Stimulated activated memory B cell treated with anti-CD40 and anti-IgM and Interleukin-4, amounts not matched to agents 10 μg/mL and 1 μg/mL and 100 μg/mL, for 72 hours (primary cell): ENCODE data around the gene DYNLRB2.

Experiments used
- ATAC-seq: fragments of 150-1000 bp; cut with Tn5 transposase; 2 replicates; pipeline ENCODE4 v1.10.0; 2021
- H3K27ac Mint-ChIP-seq: one replicate; pipeline ENCODE4 v1.8.0; 2022; ENCODE audit warnings: mild to moderate bottlenecking, mixed read lengths
- H3K27me3 Mint-ChIP-seq: one replicate; pipeline ENCODE4 v1.8.0; 2022; ENCODE audit warnings: mixed read lengths
- H3K36me3 Mint-ChIP-seq: one replicate; pipeline ENCODE4 v1.8.0; 2022; ENCODE audit warnings: mixed read lengths
- H3K4me1 Mint-ChIP-seq: one replicate; pipeline ENCODE4 v1.8.0; 2022; ENCODE audit warnings: mixed read lengths
- H3K4me3 Mint-ChIP-seq: one replicate; pipeline ENCODE4 v1.8.0; 2022; ENCODE audit warnings: mild to moderate bottlenecking, moderate library complexity, mixed read lengths
- H3K9me3 Mint-ChIP-seq: one replicate; pipeline ENCODE4 v1.8.0; 2022; ENCODE audit warnings: mixed read lengths

The DYNLRB2 gene

GRCh38 chr16:80530479-80530878 is 10.3 kb upstream of the DYNLRB2 start:
- no peak overlapping the region for H3K4me3 Mint-ChIP-seq
- H3K9me3 Mint-ChIP-seq = peaks cover 4% of the 10 kb centered on the region
- no peak for ATAC-seq
- H3K27me3 Mint-ChIP-seq = peaks cover 11% of the 10 kb centered on the region
- no peaks in the 10 kb centered on the region for H3K4me1 Mint-ChIP-seq
- H3K27ac Mint-ChIP-seq = no peak overlapping the region
- H3K36me3 Mint-ChIP-seq = no peaks in the 10 kb centered on the region

GRCh38 chr16:80536238-80536637 is 4.6 kb upstream of the DYNLRB2 start:
- ATAC-seq = no peak
- H3K27me3 Mint-ChIP-seq = peaks cover 24% of the 10 kb centered on the region
- H3K9me3 Mint-ChIP-seq = peaks cover 4% of the 10 kb centered on the region
- H3K27ac Mint-ChIP-seq = no peak overlapping the region
- H3K4me3 Mint-ChIP-seq = no peak overlapping the region
- H3K36me3 Mint-ChIP-seq = no peaks in the 10 kb centered on the region
- peaks cover 15% of the 10 kb centered on the region for H3K4me1 Mint-ChIP-seq

GRCh38 chr16:80541306-80541694 is 507 bp downstream of the DYNLRB2 start:
- peak overlapping the region; percentile 91 for H3K27ac Mint-ChIP-seq
- peak overlapping the region; percentile 95 for H3K4me3 Mint-ChIP-seq
- peaks cover 13% of the 10 kb centered on the region for H3K27me3 Mint-ChIP-seq
- H3K36me3 Mint-ChIP-seq = no peaks in the 10 kb centered on the region
- H3K9me3 Mint-ChIP-seq = no peaks in the 10 kb centered on the region
- peaks cover 20% of the 10 kb centered on the region for H3K4me1 Mint-ChIP-seq
- ATAC-seq = no peak

GRCh38 chr16:80543162-80543561 is 2.4 kb downstream of the DYNLRB2 start:
- Mint-ChIP-seq H3K9me3 (no peaks in the 10 kb centered on the region), H3K4me3 (no peak overlapping the region), H3K36me3 (no peaks in the 10 kb centered on the region), H3K4me1 (peaks cover 20% of the 10 kb centered on the region), H3K27me3 (no peaks in the 10 kb centered on the region), H3K27ac (no peak overlapping the region)
- ATAC-seq = no peak

- no peak for ATAC-seq
- no peak overlapping the region for H3K4me3 Mint-ChIP-seq
- no peak overlapping the region for H3K27ac Mint-ChIP-seq
- peaks cover 20% of the 10 kb centered on the region for H3K4me1 Mint-ChIP-seq
- H3K27me3 Mint-ChIP-seq = no peaks in the 10 kb centered on the region
- no peaks in the 10 kb centered on the region for H3K9me3 Mint-ChIP-seq
- H3K36me3 Mint-ChIP-seq = no peaks in the 10 kb centered on the region
These were observed 3.5 kb downstream of the DYNLRB2 start for GRCh38 chr16:80544326-80544725.

GRCh38 chr16:80546249-80546648 is 5.5 kb downstream of the DYNLRB2 start:
- ATAC-seq = no peak
- H3K27ac Mint-ChIP-seq = no peak overlapping the region
- H3K4me1 Mint-ChIP-seq = peaks cover 5% of the 10 kb centered on the region
- H3K36me3 Mint-ChIP-seq = no peaks in the 10 kb centered on the region
- H3K9me3 Mint-ChIP-seq = no peaks in the 10 kb centered on the region
- H3K27me3 Mint-ChIP-seq = no peaks in the 10 kb centered on the region
- no peak overlapping the region for H3K4me3 Mint-ChIP-seq

GRCh38 chr16:80547145-80547544 is 6.4 kb downstream of the DYNLRB2 start:
- no peaks in the 10 kb centered on the region for H3K4me1 Mint-ChIP-seq
- no peak for ATAC-seq
- no peaks in the 10 kb centered on the region for H3K27me3 Mint-ChIP-seq
- no peak overlapping the region for H3K4me3 Mint-ChIP-seq
- H3K27ac Mint-ChIP-seq = no peak overlapping the region
- H3K9me3 Mint-ChIP-seq = no peaks in the 10 kb centered on the region
- no peaks in the 10 kb centered on the region for H3K36me3 Mint-ChIP-seq

- no peaks in the 10 kb centered on the region for H3K9me3 Mint-ChIP-seq
- no peaks in the 10 kb centered on the region for H3K27me3 Mint-ChIP-seq
- no peaks in the 10 kb centered on the region for H3K4me1 Mint-ChIP-seq
- H3K27ac Mint-ChIP-seq = no peak overlapping the region
- ATAC-seq = no peak
- H3K36me3 Mint-ChIP-seq = no peaks in the 10 kb centered on the region
- no peak overlapping the region for H3K4me3 Mint-ChIP-seq
These were observed 11.5 kb downstream of the DYNLRB2 start for GRCh38 chr16:80552277-80552676.

- Mint-ChIP-seq H3K4me1 (no peaks in the 10 kb centered on the region), H3K27ac (no peak overlapping the region), H3K4me3 (no peak overlapping the region), H3K27me3 (no peaks in the 10 kb centered on the region), H3K9me3 (no peaks in the 10 kb centered on the region), H3K36me3 (no peaks in the 10 kb centered on the region)
- ATAC-seq = no peak
These were observed 13.2 kb downstream of the DYNLRB2 start for GRCh38 chr16:80554033-80554432.

- Mint-ChIP-seq H3K4me3 (no peak overlapping the region), H3K36me3 (no peaks in the 10 kb centered on the region), H3K4me1 (no peaks in the 10 kb centered on the region), H3K27ac (no peak overlapping the region), H3K27me3 (no peaks in the 10 kb centered on the region), H3K9me3 (no peaks in the 10 kb centered on the region)
- ATAC-seq = no peak
These were observed 15.7 kb downstream of the DYNLRB2 start for GRCh38 chr16:80556481-80556880.

- Mint-ChIP-seq H3K36me3 (no peaks in the 10 kb centered on the region), H3K4me1 (no peaks in the 10 kb centered on the region), H3K27ac (no peak overlapping the region), H3K9me3 (no peaks in the 10 kb centered on the region), H3K4me3 (no peak overlapping the region), H3K27me3 (no peaks in the 10 kb centered on the region)
- no peak for ATAC-seq
These were observed 16.2 kb downstream of the DYNLRB2 start for GRCh38 chr16:80557037-80557436.

- Mint-ChIP-seq H3K27ac (no peak overlapping the region), H3K27me3 (no peaks in the 10 kb centered on the region), H3K4me3 (no peak overlapping the region), H3K9me3 (no peaks in the 10 kb centered on the region), H3K36me3 (no peaks in the 10 kb centered on the region), H3K4me1 (no peaks in the 10 kb centered on the region)
- ATAC-seq = no peak
These were observed 18.6 kb downstream of the DYNLRB2 start for GRCh38 chr16:80559369-80559768.

GRCh38 chr16:80563066-80563465 is 22.3 kb downstream of the DYNLRB2 start:
- no peaks in the 10 kb centered on the region for H3K9me3 Mint-ChIP-seq
- no peaks in the 10 kb centered on the region for H3K4me1 Mint-ChIP-seq
- no peak for ATAC-seq
- no peak overlapping the region for H3K27ac Mint-ChIP-seq
- H3K27me3 Mint-ChIP-seq = no peaks in the 10 kb centered on the region
- no peaks in the 10 kb centered on the region for H3K36me3 Mint-ChIP-seq
- H3K4me3 Mint-ChIP-seq = no peak overlapping the region

GRCh38 chr16:80564394-80564793 is 23.6 kb downstream of the DYNLRB2 start:
- H3K4me1 Mint-ChIP-seq = no peaks in the 10 kb centered on the region
- no peak overlapping the region for H3K27ac Mint-ChIP-seq
- no peaks in the 10 kb centered on the region for H3K36me3 Mint-ChIP-seq
- ATAC-seq = no peak
- no peak overlapping the region for H3K4me3 Mint-ChIP-seq
- H3K27me3 Mint-ChIP-seq = no peaks in the 10 kb centered on the region
- no peaks in the 10 kb centered on the region for H3K9me3 Mint-ChIP-seq

- peaks cover 7% of the 10 kb centered on the region for H3K4me1 Mint-ChIP-seq
- no peaks in the 10 kb centered on the region for H3K36me3 Mint-ChIP-seq
- peaks cover 10% of the 10 kb centered on the region for H3K27me3 Mint-ChIP-seq
- no peak overlapping the region for H3K27ac Mint-ChIP-seq
- peaks cover 5% of the 10 kb centered on the region for H3K9me3 Mint-ChIP-seq
- no peak overlapping the region for H3K4me3 Mint-ChIP-seq
- peak; percentile 78 for ATAC-seq
These were observed 28.8 kb downstream of the DYNLRB2 start for GRCh38 chr16:80569440-80570105.

GRCh38 chr16:80570106-80570478 is 29.3 kb downstream of the DYNLRB2 start:
- peaks cover 10% of the 10 kb centered on the region for H3K27me3 Mint-ChIP-seq
- no peak overlapping the region for H3K4me3 Mint-ChIP-seq
- peaks cover 5% of the 10 kb centered on the region for H3K9me3 Mint-ChIP-seq
- H3K36me3 Mint-ChIP-seq = no peaks in the 10 kb centered on the region
- H3K4me1 Mint-ChIP-seq = peaks cover 7% of the 10 kb centered on the region
- H3K27ac Mint-ChIP-seq = no peak overlapping the region
- no peak for ATAC-seq

GRCh38 chr16:80573700-80574120 is 32.9 kb downstream of the DYNLRB2 start:
- ATAC-seq = no peak

More at GRCh38 chr16:80573700-80574120, 32.9 kb downstream of the DYNLRB2 start:
- peaks cover 5% of the 10 kb centered on the region for H3K9me3 Mint-ChIP-seq
- H3K4me3 Mint-ChIP-seq = no peak overlapping the region
- peaks cover 7% of the 10 kb centered on the region for H3K4me1 Mint-ChIP-seq
- H3K27me3 Mint-ChIP-seq = peaks cover 10% of the 10 kb centered on the region
- H3K36me3 Mint-ChIP-seq = no peaks in the 10 kb centered on the region
- no peak overlapping the region for H3K27ac Mint-ChIP-seq
